Spleen (tissue), 7 donors: ENCODE measurements around the gene TMEM127.

Experiments used
- POLR2A ChIP-seq, 3 donors: fragments of 450-650 bp; IDR thresholded peaks; one replicate each; pipeline ENCODE4 v1.5.1; 2017; ENCODE audit warnings: antibody characterized with exemption in 3 of 3, mild to moderate bottlenecking in 1 of 3
- POLR2AphosphoS5 ChIP-seq, 3 donors: sonication (generic); formaldehyde crosslinking; IDR thresholded peaks; one replicate each; pipeline ENCODE4 v1.5.1; 2017; ENCODE audit warnings: antibody characterized with exemption in 3 of 3
- TF ChIP-seq, protein P1 (sequence below), 11 experiments: fragments of 200-600 bp in 7 of 11; fragments of 450-650 bp in 4 of 11; sonication (generic) in 4 of 11; IDR thresholded peaks in 8 of 11; conservative IDR thresholded peaks in 3 of 11; 1 replicate in 7 of 11; 2 replicates in 4 of 11; pipeline versions ENCODE4 v1.4.0 to v1.8.0; 2016 to 2021; ENCODE audit warnings: antibody characterized with exemption in 11 of 11, inconsistent platforms in 4 of 11, mild to moderate bottlenecking in 1 of 11
- donor health status: DM: no; HTN: no; CAD: no; lungs with moderate emphysema.
- donor health status: DM: no; HTN: no; CAD: no.
- donor health status: DM: no; HTN: no; CAD: no.

DNA sequence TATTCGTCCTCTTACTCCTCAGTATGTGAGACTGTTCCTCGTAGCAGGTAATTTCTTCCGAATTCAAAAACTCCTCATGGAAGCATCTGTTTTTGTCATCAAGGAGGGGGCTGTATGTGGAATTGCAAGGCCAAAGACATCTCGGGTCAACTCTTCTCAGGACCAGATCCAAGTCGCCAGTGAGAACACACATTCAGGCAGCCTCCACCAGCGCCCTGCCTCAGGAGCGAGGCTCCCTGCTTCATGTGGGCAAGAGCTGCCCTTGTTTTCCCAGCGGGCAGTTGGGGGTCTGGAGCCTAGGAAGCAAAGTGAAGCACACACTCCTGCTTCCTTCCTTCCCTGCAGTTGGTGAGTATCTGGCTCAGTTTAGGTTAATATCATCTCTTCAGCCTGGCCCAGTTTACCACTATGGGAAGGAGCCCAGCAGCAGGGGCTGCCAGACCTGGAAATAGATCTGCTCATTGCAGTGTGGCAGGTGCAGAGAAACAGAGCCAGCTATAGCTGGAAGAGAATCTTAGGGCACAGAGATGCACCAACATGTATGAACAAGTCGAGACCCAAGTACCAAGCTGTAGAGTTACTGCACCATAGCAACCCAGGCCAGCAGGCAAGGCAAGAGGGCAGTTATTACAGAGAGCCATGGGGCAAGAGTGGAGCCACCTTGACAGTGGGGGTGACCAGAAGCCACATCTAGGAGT is 25.3 kb downstream of the TMEM127 start:
- no peak for TF ChIP-seq POLR2A (IDR thresholded peaks at IDR 0.05)
- TF ChIP-seq, protein P1, sequence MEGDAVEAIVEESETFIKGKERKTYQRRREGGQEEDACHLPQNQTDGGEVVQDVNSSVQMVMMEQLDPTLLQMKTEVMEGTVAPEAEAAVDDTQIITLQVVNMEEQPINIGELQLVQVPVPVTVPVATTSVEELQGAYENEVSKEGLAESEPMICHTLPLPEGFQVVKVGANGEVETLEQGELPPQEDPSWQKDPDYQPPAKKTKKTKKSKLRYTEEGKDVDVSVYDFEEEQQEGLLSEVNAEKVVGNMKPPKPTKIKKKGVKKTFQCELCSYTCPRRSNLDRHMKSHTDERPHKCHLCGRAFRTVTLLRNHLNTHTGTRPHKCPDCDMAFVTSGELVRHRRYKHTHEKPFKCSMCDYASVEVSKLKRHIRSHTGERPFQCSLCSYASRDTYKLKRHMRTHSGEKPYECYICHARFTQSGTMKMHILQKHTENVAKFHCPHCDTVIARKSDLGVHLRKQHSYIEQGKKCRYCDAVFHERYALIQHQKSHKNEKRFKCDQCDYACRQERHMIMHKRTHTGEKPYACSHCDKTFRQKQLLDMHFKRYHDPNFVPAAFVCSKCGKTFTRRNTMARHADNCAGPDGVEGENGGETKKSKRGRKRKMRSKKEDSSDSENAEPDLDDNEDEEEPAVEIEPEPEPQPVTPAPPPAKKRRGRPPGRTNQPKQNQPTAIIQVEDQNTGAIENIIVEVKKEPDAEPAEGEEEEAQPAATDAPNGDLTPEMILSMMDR (IDR thresholded peaks at IDR 0.05 in 8 of 11, conservative IDR thresholded peaks at IDR 0.05 in 3 of 11): no peak
- TF ChIP-seq POLR2AphosphoS5 (IDR thresholded peaks at IDR 0.05): no peak
